ENCODE data around the gene GJA3. TPM values are rescaled to one million over a fixed set of nuclear protein-coding genes. Genes with fewer than 3 reads are reported as not detected.

Gene GJA3
- total RNA-seq, 1 donor from 2014 or later = 0.59 TPM

GRCh38 chr13:20140487-20140886, 20.4 kb downstream of the GJA3 start:
- DNase-seq (ENCODE audit: low read depth) (no peak), FAIRE-seq (no peak)
- no peak overlapping the region for H2AFZ ChIP-seq (ENCODE audit: low read depth, low read length)
- no peak overlapping the region for H3K4me3 ChIP-seq (ENCODE audit: insufficient read depth, low read depth, low read length)
- no peaks in the 10 kb centered on the region for H3K4me1 ChIP-seq (ENCODE audit: insufficient read depth, low read length)
- no peak overlapping the region for H3K4me2 ChIP-seq (ENCODE audit: low read length)
- no peak for TF ChIP-seq EZH2 (IDR thresholded peaks at IDR 0.05; ENCODE audit: insufficient read depth, low read length)
- no peak for TF ChIP-seq CTCF (IDR thresholded peaks at IDR 0.05; ENCODE audit: insufficient read depth, low read depth, low read length)
- peaks cover 3% of the 10 kb centered on the region for H3K9me3 ChIP-seq (ENCODE audit: insufficient read depth, low read depth, low read length)
- H3K9me3 Mint-ChIP-seq (ENCODE audit: unreplicated experiment) = no peaks in the 10 kb centered on the region
- H3K4me3 Mint-ChIP-seq (ENCODE audit: unreplicated experiment) = no peak overlapping the region
- peaks cover 49% of the 10 kb centered on the region for H3K27me3 ChIP-seq (ENCODE audit: insufficient read depth, low read length)
- no peaks in the 10 kb centered on the region for H4K20me1 ChIP-seq (ENCODE audit: insufficient read depth, low read length)
- no peaks in the 10 kb centered on the region for H3K79me2 ChIP-seq (ENCODE audit: insufficient read depth, low read length)
- H3K36me3 Mint-ChIP-seq (ENCODE audit: low read depth, unreplicated experiment) = peaks cover 4% of the 10 kb centered on the region
- H3K27ac Mint-ChIP-seq (ENCODE audit: unreplicated experiment) = no peak overlapping the region
- no peaks in the 10 kb centered on the region for H3K4me1 Mint-ChIP-seq (ENCODE audit: low read depth, unreplicated experiment)
- H3K9ac ChIP-seq (ENCODE audit: low read length) = no peak overlapping the region
- H3K27me3 Mint-ChIP-seq (ENCODE audit: low read depth, unreplicated experiment) = peaks cover 50% of the 10 kb centered on the region
- no peak overlapping the region for H3K27ac ChIP-seq (ENCODE audit: low read depth, low read length)
- no peaks in the 10 kb centered on the region for H3K36me3 ChIP-seq (ENCODE audit: insufficient read depth, low read length)

DNA sequence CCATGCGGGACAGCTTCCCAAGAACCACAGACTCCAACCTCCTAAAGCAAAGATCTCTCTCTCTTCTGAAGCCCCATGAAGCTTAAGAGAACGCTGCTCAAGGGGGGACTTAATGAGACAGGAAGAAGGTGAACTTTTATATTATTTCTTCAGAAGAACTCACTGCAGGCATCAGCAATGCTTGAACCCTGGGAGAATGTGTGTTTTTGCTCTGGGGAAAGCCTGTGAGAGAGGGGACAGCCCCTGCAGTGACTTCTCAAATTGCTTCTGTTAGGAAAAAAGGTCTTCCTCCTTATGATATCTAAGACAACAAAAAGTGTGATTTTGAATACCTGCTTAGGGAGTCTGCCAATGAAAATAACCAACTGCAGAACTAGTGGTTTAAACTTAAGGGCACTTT, 23.0 kb downstream of the GJA3 start:
- no peaks in the 10 kb centered on the region for H3K4me1 Mint-ChIP-seq (ENCODE audit: low read depth, unreplicated experiment)

More for the DNA sequence above, 23.0 kb downstream of the GJA3 start:
- Histone ChIP-seq H3K27ac (ENCODE audit: low read depth, low read length) (no peak overlapping the region), H4K20me1 (ENCODE audit: insufficient read depth, low read length) (no peaks in the 10 kb centered on the region), H3K4me2 (ENCODE audit: low read length) (no peak overlapping the region), H3K36me3 (ENCODE audit: insufficient read depth, low read length) (no peaks in the 10 kb centered on the region), H3K9me3 (ENCODE audit: insufficient read depth, low read depth, low read length) (peaks cover 3% of the 10 kb centered on the region), H3K79me2 (ENCODE audit: insufficient read depth, low read length) (no peaks in the 10 kb centered on the region), H3K4me1 (ENCODE audit: insufficient read depth, low read length) (no peaks in the 10 kb centered on the region), H3K27me3 (ENCODE audit: insufficient read depth, low read length) (peaks cover 38% of the 10 kb centered on the region), H3K4me3 (ENCODE audit: insufficient read depth, low read depth, low read length) (no peak overlapping the region), H3K9ac (ENCODE audit: low read length) (no peak overlapping the region), H2AFZ (ENCODE audit: low read depth, low read length) (no peak overlapping the region)
- Mint-ChIP-seq H3K27me3 (ENCODE audit: low read depth, unreplicated experiment) (peaks cover 33% of the 10 kb centered on the region), H3K36me3 (ENCODE audit: low read depth, unreplicated experiment) (peaks cover 1% of the 10 kb centered on the region), H3K27ac (ENCODE audit: unreplicated experiment) (no peak overlapping the region), H3K9me3 (ENCODE audit: unreplicated experiment) (no peaks in the 10 kb centered on the region), H3K4me3 (ENCODE audit: unreplicated experiment) (no peak overlapping the region)
- DNase-seq (ENCODE audit: low read depth) (no peak), FAIRE-seq (no peak)
- TF ChIP-seq EZH2 (IDR thresholded peaks at IDR 0.05; ENCODE audit: insufficient read depth, low read length) = no peak
- TF ChIP-seq CTCF (IDR thresholded peaks at IDR 0.05; ENCODE audit: insufficient read depth, low read depth, low read length) = no peak

Measured in astrocyte (in vitro differentiated cells and primary cell).